HG02840 (cell line): ENCODE results near the gene PGLYRP4.

Source experiments
- ATAC-seq: cut with Tn5 transposase; IDR thresholded peaks from one replicate; pipeline ENCODE4 v1.9.1; 2021; ENCODE audit warnings: mild to moderate bottlenecking, moderate library complexity, moderate number of reproducible peaks; ENCODE audit not compliant: unreplicated experiment, low FRiP score

Gene PGLYRP4

GRCh38 chr1:153293480-153293775, 55.2 kb downstream of the PGLYRP4 start:
- ATAC-seq = no peak

DNA sequence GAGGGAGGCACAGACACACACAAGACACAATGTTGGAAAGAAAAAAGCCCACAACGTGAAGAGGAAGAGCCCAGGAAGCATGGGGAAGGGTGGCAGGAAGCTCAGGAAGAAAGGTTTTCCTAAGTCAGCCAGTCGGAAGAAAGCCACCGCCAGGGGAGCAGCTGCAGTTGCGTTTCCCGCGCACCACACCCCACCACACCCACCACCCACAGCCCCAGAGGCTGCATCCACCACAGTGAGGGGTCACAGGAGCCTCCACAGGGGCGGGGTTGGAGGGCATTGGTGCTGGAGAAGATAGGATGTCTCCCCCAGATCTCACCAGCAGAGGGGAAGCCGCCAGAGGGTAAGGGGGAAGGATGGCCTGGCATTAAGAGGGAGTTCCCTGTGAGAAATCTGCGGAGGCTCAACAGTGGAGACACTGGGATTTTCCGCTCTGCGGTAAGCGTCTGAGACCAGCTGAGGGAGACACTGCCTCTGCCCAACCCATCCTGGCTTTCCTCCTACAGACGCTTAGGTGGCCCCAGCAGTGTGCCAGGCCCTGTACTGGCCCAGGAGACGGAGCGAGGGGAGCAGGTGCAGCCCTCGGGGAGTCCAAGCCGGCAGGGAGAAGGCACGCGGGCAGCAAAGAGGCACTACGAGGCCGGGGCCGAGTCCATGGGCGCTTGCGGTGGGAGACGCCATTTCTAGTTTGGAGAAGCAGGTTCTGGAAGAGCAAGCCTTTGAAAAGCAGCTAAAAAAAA, 55.7 kb downstream of the PGLYRP4 start:
- no peak for ATAC-seq

DNA sequence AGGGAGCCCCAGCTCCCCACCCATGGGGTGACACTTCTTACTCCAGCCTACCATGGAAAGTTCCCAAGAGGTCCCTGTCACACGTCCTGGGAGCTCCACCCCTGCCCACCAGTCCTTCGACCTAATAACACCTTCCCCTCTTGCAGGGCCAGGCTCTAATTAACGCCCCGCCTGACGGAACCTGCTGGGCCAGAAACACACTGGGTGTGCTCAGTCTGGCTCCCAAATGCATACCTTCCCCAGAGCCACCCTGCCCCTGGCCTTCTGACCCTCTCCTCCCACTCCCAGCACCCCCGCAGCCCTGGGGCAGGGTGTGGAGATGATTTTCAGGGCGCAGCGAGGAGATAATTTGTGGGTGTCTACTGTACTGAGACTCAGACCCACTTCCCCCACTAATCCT, 56.5 kb downstream of the PGLYRP4 start:
- no peak for ATAC-seq

DNA sequence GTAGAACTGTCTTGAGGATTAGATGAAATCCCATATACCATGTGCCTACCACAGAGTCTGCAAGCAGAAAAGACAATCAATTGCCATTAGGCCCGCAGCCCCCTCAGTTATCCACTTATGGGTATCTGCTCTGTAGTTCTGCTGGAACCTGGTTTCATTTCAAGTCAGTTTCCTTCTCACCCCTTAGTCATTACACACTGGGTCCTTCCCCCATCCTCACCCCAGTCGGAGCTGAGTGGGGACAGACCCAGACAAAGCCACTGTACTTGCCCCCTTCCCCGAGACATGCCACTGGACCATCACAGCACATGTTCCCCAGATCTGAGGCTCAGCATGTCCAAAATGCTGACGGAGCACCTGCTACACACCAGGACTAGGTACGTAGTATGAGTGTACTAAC, 57.1 kb downstream of the PGLYRP4 start:
- ATAC-seq = no peak

GRCh38 chr1:153288634-153289275, 59.9 kb downstream of the PGLYRP4 start:
- ATAC-seq = no peak
